ENCODE measurements around the gene DRP2.
"Not testable (repeated sequence)": the region's sequence is repeated elsewhere in the genome, so short reads cannot be mapped to it uniquely, and the experiment has no call there.

DRP2 gene, protein sequence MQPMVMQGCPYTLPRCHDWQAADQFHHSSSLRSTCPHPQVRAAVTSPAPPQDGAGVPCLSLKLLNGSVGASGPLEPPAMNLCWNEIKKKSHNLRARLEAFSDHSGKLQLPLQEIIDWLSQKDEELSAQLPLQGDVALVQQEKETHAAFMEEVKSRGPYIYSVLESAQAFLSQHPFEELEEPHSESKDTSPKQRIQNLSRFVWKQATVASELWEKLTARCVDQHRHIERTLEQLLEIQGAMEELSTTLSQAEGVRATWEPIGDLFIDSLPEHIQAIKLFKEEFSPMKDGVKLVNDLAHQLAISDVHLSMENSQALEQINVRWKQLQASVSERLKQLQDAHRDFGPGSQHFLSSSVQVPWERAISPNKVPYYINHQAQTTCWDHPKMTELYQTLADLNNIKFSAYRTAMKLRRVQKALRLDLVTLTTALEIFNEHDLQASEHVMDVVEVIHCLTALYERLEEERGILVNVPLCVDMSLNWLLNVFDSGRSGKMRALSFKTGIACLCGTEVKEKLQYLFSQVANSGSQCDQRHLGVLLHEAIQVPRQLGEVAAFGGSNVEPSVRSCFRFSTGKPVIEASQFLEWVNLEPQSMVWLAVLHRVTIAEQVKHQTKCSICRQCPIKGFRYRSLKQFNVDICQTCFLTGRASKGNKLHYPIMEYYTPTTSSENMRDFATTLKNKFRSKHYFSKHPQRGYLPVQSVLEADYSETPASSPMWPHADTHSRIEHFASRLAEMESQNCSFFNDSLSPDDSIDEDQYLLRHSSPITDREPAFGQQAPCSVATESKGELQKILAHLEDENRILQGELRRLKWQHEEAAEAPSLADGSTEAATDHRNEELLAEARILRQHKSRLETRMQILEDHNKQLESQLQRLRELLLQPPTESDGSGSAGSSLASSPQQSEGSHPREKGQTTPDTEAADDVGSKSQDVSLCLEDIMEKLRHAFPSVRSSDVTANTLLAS

DNA sequence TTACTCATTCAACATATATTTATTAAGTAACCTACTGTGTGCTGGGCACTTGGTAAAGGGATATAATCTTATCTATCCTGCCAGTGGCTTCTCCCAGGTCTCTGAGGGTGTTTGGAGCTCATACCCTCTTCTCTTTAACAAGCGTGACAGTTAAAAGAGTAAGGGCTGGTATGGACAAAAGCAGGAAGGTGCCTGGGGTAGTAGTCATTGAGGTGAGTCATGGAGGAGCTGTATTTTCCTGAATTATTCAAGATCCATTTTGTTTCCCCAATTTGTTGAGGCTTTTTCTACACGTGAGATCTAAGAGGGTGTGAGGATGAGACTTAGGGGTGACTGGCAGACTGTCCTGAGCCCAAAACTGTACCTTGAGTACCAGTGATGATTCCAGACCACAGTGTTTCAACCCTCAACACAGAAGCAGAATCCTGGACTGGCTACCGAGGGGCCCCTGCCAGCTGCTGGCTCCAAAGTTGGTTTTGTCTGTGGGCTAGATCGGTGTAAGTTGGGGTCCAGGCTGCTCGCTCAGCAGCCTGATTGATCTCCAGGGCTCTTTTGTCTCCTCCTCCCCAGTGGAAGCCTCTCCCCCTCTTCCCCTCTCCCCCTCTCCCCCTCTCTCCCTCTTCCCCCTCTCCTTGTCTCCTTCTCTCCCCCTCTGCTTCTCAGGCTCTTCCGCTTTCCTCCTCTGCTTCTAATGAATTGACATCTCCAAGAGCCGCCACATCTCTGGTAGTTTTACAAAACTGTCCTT lies at the start of gene DRP2:
TSS of gene DRP2 (plus strand) at position 671 of the 748 bp plus-strand sequence. CDS start 11,862 bp downstream, outside the sequence.
- no peak for DNase-seq

DNA sequence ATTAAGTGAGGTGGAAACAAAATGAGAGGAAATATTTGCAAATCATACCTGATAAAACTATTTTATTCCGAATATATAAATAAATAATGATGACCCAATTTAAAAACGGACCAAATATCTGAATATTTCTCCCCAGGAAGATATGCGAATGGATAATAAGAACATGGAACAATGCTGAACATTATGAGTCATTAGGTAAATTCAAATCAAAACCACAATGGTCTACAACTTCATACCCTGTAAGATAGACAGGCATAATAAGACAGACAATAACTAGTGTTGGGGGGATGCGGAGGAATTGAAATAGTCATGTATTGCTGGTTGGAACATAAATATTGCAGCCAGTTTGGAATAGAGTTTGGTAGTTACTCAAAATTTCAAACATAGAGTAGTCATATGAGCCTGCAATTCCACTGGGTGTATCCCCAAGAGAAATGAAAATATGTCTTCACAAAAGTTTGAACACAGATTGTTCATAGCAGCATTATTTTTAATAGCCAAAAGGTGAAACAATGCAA lies 47.6 kb upstream of the DRP2 start:
- DNase-seq: no peak

DNA sequence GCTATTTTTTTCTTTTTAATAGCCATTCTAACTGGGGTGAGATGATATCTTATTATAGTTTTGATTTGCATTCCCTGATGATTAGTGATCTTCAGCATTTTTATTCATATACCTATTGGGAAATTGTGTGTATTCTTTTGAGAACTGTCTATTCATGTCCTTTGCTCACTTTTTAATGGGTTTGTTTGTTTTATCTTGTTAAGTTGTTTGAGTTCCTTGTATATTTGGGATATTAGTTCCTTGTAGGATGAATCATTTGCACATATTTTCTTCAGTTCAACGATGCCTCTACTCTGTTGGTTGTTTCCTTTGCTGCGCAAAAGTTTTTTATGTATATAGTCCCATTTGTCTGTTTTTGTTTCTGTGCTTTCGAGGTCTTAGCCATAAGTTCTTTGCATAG lies 43.1 kb upstream of the DRP2 start:
- DNase-seq: no peak

DNA sequence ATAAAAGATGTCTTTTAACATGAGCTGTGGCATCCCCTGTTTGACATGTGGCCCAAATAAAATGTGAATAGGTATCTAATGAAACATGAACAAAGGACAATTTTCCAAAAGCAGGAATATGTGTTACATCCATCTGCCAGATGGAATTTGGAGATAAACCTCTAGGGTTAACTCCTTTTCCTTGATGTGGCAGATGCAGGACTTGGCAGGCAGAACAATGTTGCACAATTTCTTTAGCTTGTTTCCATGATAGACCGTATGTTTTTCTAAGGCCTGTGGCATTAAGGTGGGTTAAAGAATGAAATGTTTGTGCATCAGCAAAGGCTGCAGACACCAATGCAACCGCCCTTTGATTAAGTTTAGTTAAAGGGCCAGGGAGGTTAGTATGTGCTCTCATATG lies 34.7 kb upstream of the DRP2 start:
- DNase-seq: not testable (repeated sequence)

DNA sequence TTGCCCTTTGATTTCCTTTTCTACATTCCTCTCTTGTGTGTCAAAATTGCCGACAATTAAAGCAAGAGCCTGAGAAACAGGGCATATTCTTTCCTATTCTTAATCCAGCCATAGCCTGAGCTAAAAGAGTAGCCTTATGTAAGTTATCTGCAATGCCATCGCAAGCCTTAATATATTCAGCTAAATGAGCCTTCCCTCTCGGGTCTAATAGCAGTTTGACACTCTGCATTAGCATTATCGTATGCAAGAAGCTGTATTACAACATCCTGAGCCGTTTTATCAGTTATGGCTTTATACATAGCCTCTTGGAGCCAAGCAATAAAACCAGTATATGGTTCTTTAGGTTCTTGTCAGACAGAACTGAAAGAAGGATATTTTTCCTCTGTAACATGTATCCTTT lies 31.6 kb upstream of the DRP2 start:
- not testable (repeated sequence) for DNase-seq

DNA sequence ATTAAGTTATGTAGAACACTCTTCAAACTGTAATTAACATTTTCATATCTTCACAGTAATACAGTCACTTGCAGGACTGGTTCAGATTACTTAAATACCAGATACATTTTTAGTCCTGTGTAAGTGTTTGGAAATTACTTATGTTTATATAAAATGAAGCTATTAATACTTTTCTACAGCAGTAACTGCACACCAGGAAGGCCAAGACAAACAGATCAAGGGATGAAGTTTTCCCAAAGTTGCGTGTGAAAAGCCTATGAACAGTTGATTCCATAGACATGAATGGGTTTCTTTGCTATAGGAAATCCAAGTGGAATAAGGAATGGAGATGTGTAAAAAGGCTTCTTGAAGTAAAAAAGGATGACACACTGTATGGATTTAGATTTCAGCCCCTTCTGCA lies 28.9 kb upstream of the DRP2 start:
- DNase-seq: no peak

DNA sequence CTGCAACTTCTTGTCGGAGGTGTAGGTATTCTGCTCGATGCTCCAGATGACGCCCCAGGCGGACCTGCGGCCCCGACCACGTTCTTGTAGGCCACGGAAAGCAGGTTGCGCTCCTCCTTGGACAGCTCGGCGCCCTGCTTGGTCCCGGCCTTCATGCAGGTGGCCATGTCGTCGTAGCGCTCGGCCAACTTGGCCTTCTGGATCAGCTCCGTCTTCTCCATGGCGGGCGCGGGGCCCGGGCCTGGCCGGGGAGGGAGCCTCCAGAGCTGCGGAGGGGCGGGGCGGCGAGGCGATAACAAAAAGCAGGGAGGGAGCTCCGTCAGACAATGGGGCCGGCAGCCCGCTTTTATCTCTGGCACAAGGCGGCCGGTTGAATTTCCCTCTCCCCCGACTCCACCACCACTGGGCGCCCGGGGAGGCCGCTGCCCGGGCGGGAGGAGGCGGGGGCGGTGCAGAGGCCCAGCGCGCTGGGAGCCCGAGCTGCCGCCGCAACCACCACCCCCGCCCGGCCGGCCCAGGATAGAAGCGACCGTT lies 28.3 kb upstream of the DRP2 start:
- DNase-seq: no peak

DNA sequence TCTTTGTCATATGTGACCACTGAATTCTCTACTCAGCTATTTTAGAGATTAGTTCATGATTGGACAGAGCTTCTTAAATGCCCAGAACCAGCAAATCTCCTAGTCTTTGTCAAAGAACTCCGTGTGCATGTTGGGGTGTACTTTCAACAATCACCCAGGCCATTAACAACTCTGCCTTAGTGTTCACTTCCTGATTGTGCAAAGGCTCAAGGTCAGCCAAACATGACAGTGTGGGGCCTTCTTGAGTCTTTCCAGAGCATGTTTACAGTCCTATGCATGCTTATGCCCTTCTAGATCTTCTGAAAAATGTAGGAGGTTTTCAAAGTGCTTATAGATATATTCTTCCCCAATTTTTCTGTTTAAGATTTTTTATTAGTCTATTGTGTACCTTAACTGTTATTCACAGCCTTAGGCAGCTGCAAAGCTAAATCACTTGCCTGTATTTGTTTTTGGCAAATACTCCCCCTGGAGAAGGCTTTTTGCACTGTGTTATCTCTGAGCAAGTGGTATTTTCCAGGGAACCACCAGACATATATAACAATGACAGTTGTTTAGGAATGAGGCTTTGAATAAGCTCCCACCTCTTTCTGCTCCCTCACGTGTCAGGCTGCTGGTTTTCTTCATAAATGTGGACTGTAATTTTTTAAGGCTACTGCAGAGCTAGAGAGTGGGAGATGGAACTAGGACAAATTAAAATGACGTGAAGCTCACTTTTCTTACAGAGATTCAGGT lies 24.0 kb upstream of the DRP2 start:
- no peak for DNase-seq

DNA sequence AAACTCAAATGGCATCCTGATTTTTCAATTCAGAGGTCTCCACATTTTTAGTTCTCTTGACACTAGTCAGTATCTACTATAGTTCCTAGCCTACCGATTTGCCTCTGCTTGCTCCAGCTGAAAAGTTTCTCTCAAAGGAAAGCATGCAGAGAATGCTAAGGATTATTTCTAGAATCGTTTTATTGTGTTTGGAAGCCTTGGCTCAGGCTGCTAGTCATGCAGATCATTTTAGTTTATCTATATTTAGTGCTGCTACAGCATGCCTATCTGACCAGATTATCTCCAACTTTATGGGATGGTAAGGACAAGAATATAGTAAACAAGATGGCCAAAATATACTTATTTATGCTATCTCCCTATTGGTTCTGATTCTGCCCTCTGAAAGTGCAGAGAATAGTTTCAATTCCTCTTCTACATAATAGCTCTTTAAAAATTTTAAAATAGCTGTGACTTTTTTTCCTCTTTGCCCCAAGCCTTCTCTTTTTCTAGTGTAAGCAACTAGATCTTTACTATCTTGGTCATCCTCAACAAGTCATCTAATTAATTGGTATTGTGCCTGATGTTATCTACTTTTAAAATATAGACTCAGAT lies 15.7 kb upstream of the DRP2 start:
- no peak for DNase-seq

DNA sequence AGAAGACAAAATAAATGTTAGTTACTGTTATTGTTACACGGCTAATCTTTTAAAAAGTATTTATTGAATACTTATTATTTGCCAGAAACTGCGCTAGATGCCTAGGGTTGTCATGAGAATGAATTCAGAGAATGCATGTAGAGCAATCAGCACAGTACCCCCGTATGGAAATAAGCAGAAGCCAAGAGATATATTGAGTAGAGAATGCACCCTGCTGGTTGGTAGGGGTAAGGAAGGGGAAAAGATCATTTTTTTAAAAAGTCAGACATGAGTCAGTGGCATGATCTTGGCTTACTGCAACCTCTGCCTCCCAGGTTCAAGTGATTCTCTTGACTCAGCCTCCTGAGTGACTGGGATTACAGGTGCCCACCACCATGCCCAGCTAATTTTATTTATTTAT lies 13.1 kb upstream of the DRP2 start:
- no peak for DNase-seq

DNA sequence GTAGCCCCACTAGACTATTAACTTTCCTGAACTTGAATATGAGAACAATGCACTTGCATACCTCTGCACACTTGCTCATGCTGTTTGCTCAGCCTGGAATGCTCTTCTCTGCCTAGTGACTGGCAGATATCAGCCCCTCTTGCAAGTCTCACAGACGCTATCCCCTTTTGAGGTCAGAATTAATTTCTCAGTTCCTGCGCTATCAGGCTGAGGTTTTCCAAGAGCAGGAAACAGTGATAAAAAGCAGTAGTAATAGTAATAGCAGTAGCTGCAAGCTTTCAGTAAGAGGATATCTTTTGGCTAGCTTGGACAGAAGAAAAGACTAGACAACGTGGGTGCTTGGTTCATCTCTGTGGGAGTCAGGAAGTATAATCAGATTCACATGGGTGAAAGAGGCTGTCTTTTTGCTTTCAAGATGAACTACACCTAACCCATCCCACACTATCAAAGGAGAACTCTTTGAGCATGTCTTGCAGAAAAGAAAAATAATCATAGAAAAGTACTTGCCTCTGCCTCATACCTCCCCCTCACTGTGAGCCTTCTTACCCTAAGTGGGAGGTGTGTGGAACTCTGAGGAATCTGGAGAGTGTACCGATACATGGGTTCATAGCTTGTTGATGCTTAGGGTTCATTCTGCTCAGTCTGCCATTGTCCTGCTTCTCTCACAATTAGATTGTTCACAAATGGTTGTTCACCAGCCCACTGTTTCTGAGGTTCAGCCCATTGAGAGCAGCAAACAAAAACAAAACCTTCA lies 11.3 kb upstream of the DRP2 start:
- no peak for DNase-seq

DNA sequence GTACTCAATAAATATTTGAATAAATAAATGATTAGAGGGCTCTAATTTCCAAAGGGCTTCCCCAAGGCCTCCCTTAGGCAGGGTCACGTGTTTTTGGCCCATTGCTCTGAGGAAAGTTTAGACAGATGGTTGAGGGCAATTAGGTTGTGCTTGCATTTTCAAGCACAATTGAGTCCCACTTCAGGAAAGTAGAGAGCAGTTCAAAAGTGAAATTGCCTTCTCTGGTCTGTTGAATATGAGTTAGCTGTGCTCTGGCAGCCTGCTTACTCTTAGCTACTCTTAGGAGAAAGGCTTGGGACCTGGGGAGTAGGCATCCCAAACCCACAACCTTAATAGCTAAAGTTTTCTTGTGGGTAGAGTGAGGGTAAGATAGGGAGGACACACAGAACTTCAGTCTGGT lies 9.0 kb upstream of the DRP2 start:
- no peak for DNase-seq

DNA sequence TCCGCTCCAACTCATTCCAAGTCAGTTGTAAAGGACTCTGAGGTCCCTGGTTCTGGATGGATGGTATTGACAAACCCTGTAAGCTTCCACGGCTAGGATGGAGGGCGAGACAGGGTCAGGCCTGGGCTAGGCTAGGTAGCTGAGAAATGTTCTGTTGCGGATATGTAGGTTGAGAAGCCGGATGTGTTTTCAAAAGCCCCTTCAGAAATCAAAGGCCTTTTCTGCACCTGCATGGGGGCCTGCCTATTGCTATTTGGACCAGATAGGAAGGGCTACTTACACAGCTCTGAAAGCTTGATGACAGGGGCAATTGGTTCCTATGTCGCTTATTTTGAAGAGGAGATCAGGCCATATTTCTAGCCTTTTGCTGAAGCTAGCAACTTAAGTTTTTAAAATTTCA lies 1.9 kb upstream of the DRP2 start:
- no peak for DNase-seq

DNA sequence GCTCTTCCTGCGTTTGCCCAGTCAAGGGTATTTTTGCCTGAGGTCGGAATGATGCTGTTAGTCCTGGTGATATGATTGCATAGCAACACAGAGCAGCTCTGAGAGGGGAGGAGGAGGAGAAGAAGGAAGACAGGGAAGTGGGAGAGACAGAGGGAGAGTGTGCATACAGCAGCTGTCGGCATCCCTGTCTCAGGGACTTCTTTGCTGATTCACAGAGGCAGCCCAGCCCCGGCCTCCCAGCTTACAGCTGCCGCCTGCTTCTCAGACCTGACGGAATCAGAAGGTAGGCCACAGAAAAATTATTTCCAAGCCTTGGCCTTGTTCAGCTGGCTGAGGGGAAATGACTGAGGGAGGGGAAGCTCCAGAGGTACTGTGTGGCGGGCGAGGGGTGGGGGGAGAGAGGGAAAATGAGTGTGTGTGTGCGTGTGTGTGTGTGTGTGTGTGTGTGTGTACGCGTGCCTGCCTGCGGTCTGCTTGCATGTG lies 319 bp downstream of the DRP2 start:
- no peak for DNase-seq

DNA sequence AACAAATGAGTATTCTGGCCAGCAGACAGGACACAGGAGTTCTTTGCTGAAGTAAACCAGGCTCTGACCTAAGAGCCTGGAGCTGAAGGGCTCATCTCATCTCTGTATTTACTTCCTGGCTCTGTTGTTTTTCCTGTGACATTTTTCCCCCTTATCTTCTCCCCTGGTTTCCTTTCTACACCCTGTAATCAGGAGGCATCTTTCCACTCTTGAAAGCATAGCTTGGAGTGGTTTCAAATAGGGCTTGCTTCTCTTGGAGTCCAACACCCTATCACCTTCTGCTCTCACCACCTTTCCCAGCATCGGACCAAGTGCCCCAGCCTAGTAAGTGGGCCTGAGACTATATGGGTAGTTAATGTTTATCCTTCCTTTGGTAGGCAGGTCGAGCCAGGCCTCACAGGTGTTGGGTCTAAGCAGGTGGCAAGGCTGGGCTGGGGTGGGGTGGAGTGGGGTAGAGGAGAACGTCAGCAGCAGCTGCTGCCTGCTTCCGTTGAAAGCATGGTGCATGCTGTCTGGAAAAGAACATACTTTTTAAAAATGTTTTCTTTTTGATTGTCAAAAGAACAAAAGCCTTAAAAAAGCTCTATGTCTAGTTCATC lies 1.2 kb downstream of the DRP2 start:
- no peak for DNase-seq

DNA sequence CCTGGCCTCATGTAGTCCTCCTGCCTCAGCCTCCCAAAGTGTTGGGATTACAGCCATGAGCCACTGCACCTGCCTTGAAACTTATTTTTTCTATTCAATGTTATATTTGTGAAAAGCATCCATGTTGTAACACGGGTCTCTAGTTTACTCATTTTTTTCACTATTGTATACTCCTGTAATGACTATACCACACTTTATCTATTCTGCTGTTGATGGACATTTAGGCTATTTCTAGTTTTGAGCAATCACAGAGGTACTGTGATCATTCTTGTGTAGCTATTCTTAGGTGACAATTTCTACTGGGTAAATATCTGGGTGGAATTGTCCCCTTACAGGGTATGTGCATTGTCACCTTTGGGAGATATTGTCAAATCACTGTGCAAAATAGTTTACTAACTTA lies 3.6 kb downstream of the DRP2 start:
- DNase-seq: no peak

DNA sequence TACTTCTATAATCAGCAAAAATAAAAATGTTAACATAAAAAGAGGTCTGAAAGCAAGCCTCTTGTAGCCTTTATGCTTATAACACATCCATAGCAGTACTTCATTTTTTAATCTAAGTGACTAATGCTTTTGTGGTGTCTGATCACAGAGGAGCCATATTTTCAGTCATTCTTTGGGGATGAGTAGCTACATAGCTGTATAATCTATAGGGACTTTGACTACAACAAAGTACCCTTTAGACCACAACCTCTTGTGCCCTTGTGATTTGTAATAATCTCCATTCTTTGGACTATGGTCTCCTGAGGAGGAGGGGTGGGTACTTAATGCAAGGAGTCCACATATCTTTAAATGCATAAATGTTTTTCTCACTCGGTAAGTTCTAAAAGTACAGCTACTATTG lies 9.6 kb downstream of the DRP2 start:
- DNase-seq: no peak

DNA sequence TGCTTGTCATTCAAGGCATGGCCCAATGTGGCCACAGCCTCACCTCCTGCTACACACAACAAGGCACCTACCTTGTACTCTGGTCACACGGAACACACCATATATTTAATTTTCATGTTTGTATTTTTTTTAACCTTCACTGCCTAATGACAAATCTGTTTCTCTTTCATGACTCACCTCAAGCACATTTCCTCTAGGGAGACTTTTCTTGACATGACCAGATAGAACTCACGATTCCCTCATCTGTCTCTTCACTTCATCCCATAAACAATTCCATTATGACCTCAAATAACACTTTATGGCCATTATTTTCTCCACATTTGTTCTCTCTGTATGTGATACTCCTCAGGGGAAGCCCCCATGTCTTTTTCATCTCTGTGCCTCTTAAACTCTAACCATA lies 11.1 kb downstream of the DRP2 start:
- DNase-seq: no peak

DNA sequence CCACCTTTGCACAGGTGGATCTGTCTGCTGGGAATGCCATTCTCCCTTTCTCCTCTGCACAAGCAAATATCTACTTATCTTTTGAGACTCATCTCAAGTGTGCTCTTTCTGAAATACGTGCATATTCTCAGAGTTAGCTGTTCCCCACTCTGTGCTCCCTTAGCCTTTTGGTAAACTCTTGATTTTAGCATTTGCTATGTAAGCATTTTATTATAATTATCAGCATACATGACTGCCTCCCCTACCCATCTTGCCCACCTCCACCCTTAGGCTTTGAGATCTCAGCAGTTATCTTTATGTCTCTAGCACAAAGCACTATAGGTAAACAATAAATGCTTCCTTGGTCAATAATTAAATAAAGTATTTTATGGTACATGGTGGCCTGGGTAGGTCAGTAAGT lies 11.5 kb downstream of the DRP2 start:
- DNase-seq: no peak

DNA sequence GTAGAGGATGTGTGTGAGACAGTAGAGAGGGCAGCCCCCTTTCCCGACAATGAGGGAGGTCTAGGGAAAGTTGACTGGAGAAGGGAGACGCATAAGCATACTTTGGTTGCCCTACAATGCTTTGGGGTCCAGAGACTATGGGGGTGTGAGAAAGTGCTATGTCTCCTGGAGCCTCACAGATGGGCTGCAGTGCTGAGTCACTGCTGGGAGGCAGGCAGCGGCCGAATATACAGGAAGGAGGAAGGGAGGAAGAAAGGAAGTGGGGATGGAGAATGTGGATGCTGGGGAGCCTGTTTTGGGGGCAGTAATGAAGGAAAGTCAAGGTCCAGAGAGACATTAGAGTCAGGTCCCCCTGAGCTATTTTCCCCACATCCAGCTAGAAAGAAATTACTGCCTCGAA lies 12.7 kb downstream of the DRP2 start:
- no peak for DNase-seq

All from cortex of kidney (tissue), 1 donor.